Measurements from ENCODE around the gene RPL28.
A peak's percentile ranks its signal among the peaks of the same experiment; 100 is the strongest.

RPL28 gene

GRCh38 chr19:55352549-55353145, 33.1 kb upstream of the RPL28 start:
- H3K4ac ChIP-seq (ENCODE audit: low read depth, low read length) = no peak overlapping the region
- H4K8ac ChIP-seq (ENCODE audit: low read depth, low read length) = no peak overlapping the region
- DNase-seq = no peak
- WGBS (ENCODE audit: extremely low coverage, insufficient coverage, low lambda C conversion rate) = no CpG with 5 or more reads among the region's 25 CpGs
- H3K23ac ChIP-seq (ENCODE audit: low read length) = peak overlapping the region; percentile 80
- no peak overlapping the region for H3K27ac ChIP-seq (ENCODE audit: low read depth, low read length)
- H3K4me2 ChIP-seq (ENCODE audit: low read length) = no peak overlapping the region
- peaks cover 16% of the 10 kb centered on the region for H3K27me3 ChIP-seq (ENCODE audit: insufficient read depth, low read length, poor library complexity)
- H3K4me1 ChIP-seq (ENCODE audit: control insufficient read depth, low read depth, low read length) = peaks cover 12% of the 10 kb centered on the region
- no peak overlapping the region for H2BK120ac ChIP-seq (ENCODE audit: low read depth, low read length)
- H3K79me2 ChIP-seq (ENCODE audit: control insufficient read depth, insufficient read depth, low read length) = no peaks in the 10 kb centered on the region
- no peak overlapping the region for H2BK5ac ChIP-seq (ENCODE audit: low read length)
- H2AK5ac ChIP-seq (ENCODE audit: low read length) = no peak overlapping the region
- no peak overlapping the region for H3K56ac ChIP-seq (ENCODE audit: low read length)
- no peak overlapping the region for H3K18ac ChIP-seq (ENCODE audit: low read length)
- no peak overlapping the region for H3K4me3 ChIP-seq (ENCODE audit: low read length)
- no peaks in the 10 kb centered on the region for H3K36me3 ChIP-seq (ENCODE audit: control insufficient read depth, insufficient read depth, low read length)
- H3K9ac ChIP-seq (ENCODE audit: low read length) = no peak overlapping the region
- H3K79me1 ChIP-seq (ENCODE audit: low read length) = no peaks in the 10 kb centered on the region
- no peak overlapping the region for H2BK15ac ChIP-seq (replicated peaks; ENCODE audit: low read depth)
- H4K5ac ChIP-seq (ENCODE audit: low read length) = no peak overlapping the region

DNA sequence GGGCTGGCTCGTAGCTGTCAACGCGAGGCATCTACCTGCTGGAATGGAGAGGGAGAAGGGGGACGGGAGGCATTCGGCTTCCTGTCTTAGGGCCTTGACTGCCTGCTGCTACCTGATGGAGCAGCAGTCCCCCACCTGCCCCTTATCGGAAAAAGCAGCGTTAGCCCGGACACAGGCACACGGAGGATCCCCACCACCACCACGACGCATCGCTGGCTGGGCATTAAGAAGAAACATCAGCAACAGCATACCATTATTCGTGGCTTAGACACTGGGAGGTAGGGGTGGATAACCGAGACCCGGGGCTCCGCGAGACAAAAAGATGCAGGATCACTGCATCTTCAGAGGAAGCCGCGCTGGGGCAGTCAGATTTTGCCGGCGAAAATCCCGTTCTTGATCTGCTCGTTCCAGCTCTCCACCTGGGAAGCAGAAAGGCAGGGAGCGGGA, 32.4 kb upstream of the RPL28 start:
- WGBS (ENCODE audit: extremely low coverage, insufficient coverage, low lambda C conversion rate) = no CpG with 5 or more reads among the region's 24 CpGs
- Histone ChIP-seq H3K9ac (ENCODE audit: low read length) (peak overlapping the region; percentile 59), H3K4me2 (ENCODE audit: low read length) (peak overlapping the region; percentile 61), H3K18ac (ENCODE audit: low read length) (no peak overlapping the region), H3K27me3 (ENCODE audit: insufficient read depth, low read length, poor library complexity) (peaks cover 16% of the 10 kb centered on the region), H3K79me2 (ENCODE audit: control insufficient read depth, insufficient read depth, low read length) (no peaks in the 10 kb centered on the region), H3K4ac (ENCODE audit: low read depth, low read length) (no peak overlapping the region), H3K27ac (ENCODE audit: low read depth, low read length) (no peak overlapping the region), H2BK5ac (ENCODE audit: low read length) (no peak overlapping the region), H4K8ac (ENCODE audit: low read depth, low read length) (no peak overlapping the region), H3K36me3 (ENCODE audit: control insufficient read depth, insufficient read depth, low read length) (no peaks in the 10 kb centered on the region), H3K23ac (ENCODE audit: low read length) (no peak overlapping the region), H3K4me3 (ENCODE audit: low read length) (no peak overlapping the region), H2BK15ac (replicated peaks; ENCODE audit: low read depth) (no peak overlapping the region), H2BK120ac (ENCODE audit: low read depth, low read length) (no peak overlapping the region), H3K56ac (ENCODE audit: low read length) (peak overlapping the region; percentile 69), H2AK5ac (ENCODE audit: low read length) (no peak overlapping the region), H3K79me1 (ENCODE audit: low read length) (no peaks in the 10 kb centered on the region), H3K4me1 (ENCODE audit: control insufficient read depth, low read depth, low read length) (peaks cover 8% of the 10 kb centered on the region), H4K5ac (ENCODE audit: low read length) (no peak overlapping the region)
- no peak for DNase-seq

DNA sequence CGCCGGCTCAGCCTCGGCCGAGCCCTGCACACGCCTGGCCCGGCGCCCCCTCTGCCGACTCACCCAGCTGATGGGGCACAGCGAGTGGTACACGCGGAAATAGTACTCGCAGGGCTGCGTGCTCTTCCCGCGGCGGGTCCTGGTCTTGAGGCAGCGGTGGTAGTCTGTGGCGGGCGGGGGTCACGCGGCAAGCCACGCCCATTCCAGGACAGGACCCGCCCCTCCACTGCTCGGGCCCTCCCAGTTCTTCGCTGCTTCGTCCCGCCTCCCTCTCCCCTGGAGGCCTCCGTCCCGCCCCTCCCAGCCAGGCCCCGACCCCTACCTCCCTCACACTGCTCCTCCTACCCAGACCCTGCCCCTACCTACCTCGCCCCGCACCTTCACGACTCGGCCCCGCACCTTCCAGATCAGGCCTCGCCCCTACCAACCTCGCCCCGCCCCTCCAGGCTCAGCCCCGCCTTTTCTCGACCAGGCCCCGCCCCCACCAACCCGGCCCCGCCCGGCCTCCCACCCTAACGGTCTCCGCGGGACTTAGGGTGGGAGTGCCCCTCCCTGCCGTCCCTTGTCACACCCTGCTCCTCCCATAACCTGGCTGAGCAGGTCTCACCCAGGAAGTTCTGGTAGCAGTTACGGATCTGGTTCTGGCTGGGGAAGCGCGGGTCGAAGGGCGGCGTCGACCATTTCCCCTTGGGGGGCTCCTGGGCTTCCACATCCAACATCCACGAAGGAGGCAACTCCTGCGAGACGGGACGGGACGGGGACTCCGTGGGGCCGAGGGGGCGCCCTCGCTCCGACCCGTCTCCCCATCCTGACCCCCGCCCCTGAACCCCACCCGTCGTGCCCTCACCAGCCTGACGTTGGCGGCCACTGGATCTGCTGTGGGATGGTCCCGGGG, 31.7 kb upstream of the RPL28 start:
- H2BK15ac ChIP-seq (replicated peaks; ENCODE audit: low read depth) = no peak overlapping the region
- H3K4me2 ChIP-seq (ENCODE audit: low read length) = peak overlapping the region; percentile 61
- no peaks in the 10 kb centered on the region for H3K36me3 ChIP-seq (ENCODE audit: control insufficient read depth, insufficient read depth, low read length)
- no peak overlapping the region for H4K8ac ChIP-seq (ENCODE audit: low read depth, low read length)
- H3K23ac ChIP-seq (ENCODE audit: low read length) = no peak overlapping the region
- no peak overlapping the region for H2BK5ac ChIP-seq (ENCODE audit: low read length)
- no peak overlapping the region for H2AK5ac ChIP-seq (ENCODE audit: low read length)
- peaks cover 16% of the 10 kb centered on the region for H3K27me3 ChIP-seq (ENCODE audit: insufficient read depth, low read length, poor library complexity)
- peak overlapping the region; percentile 59 for H3K9ac ChIP-seq (ENCODE audit: low read length)
- H2BK120ac ChIP-seq (ENCODE audit: low read depth, low read length) = no peak overlapping the region
- WGBS (ENCODE audit: extremely low coverage, insufficient coverage, low lambda C conversion rate) = no CpG with 5 or more reads among the region's 72 CpGs
- H3K79me1 ChIP-seq (ENCODE audit: low read length) = no peaks in the 10 kb centered on the region
- no peaks in the 10 kb centered on the region for H3K79me2 ChIP-seq (ENCODE audit: control insufficient read depth, insufficient read depth, low read length)
- H3K18ac ChIP-seq (ENCODE audit: low read length) = no peak overlapping the region
- peak; percentile 75 for DNase-seq
- no peak overlapping the region for H4K5ac ChIP-seq (ENCODE audit: low read length)
- H3K56ac ChIP-seq (ENCODE audit: low read length) = peak overlapping the region; percentile 75
- H3K4me1 ChIP-seq (ENCODE audit: control insufficient read depth, low read depth, low read length) = peaks cover 3% of the 10 kb centered on the region
- no peak overlapping the region for H3K4me3 ChIP-seq (ENCODE audit: low read length)
- H3K4ac ChIP-seq (ENCODE audit: low read depth, low read length) = no peak overlapping the region
- no peak overlapping the region for H3K27ac ChIP-seq (ENCODE audit: low read depth, low read length)

DNA sequence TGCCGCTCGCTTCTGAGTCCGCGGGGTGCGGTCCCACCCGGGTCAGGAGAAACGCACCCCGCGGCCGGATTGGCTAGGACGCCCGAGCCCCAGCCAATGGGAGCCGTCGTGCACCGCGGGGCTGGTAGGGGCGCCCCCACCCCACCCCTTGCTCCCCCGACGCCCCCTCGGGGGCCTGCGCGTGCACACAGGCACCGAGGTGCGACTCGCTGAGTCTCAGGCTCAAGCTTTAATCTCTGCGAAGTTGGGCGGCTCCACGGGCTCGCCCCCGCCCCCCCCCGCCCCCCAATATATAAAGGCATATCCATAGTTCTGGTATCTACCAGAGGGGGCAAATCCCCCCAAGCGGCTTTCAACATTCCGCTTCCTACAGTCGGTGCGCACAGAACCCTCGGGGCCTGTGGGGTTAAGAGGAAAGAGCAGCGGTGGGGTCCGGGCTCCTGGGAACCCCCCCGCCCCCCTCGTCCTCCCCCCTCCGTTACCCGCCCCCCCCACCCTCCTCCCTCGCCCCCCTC, 31.0 kb upstream of the RPL28 start, which contains the start of gene COX6B2:
TSS of gene COX6B2 (minus strand) at position 22 of the 515 bp plus-strand sequence. CDS start 198 bp downstream, outside the sequence.
- Histone ChIP-seq H3K18ac (ENCODE audit: low read length) (no peak within 1 kb of the TSS), H3K27me3 (ENCODE audit: insufficient read depth, low read length, poor library complexity) (peaks cover 16% of the 10 kb centered on the region), H3K4me3 (ENCODE audit: low read length) (no peak within 1 kb of the TSS), H2AK5ac (ENCODE audit: low read length) (no peak within 1 kb of the TSS), H4K8ac (ENCODE audit: low read depth, low read length) (no peak within 1 kb of the TSS), H3K4ac (ENCODE audit: low read depth, low read length) (no peak within 1 kb of the TSS), H4K5ac (ENCODE audit: low read length) (no peak within 1 kb of the TSS), H2BK15ac (replicated peaks; ENCODE audit: low read depth) (no peak within 1 kb of the TSS), H3K9ac (ENCODE audit: low read length) (peak within 1 kb of the TSS; percentile 59), H3K4me1 (ENCODE audit: control insufficient read depth, low read depth, low read length) (peaks cover 3% of the 10 kb centered on the region), H3K79me2 (ENCODE audit: control insufficient read depth, insufficient read depth, low read length) (no peaks in the 10 kb centered on the region), H3K23ac (ENCODE audit: low read length) (no peak within 1 kb of the TSS), H2BK120ac (ENCODE audit: low read depth, low read length) (no peak within 1 kb of the TSS), H3K4me2 (ENCODE audit: low read length) (peak within 1 kb of the TSS; percentile 61), H3K56ac (ENCODE audit: low read length) (peak within 1 kb of the TSS; percentile 75), H3K79me1 (ENCODE audit: low read length) (no peaks in the 10 kb centered on the region), H3K27ac (ENCODE audit: low read depth, low read length) (no peak within 1 kb of the TSS), H2BK5ac (ENCODE audit: low read length) (no peak within 1 kb of the TSS), H3K36me3 (ENCODE audit: control insufficient read depth, insufficient read depth, low read length) (no peaks in the 10 kb centered on the region)
- WGBS (ENCODE audit: extremely low coverage, insufficient coverage, low lambda C conversion rate) = no CpG with 5 or more reads among the region's 43 CpGs
- DNase-seq = no peak

DNA sequence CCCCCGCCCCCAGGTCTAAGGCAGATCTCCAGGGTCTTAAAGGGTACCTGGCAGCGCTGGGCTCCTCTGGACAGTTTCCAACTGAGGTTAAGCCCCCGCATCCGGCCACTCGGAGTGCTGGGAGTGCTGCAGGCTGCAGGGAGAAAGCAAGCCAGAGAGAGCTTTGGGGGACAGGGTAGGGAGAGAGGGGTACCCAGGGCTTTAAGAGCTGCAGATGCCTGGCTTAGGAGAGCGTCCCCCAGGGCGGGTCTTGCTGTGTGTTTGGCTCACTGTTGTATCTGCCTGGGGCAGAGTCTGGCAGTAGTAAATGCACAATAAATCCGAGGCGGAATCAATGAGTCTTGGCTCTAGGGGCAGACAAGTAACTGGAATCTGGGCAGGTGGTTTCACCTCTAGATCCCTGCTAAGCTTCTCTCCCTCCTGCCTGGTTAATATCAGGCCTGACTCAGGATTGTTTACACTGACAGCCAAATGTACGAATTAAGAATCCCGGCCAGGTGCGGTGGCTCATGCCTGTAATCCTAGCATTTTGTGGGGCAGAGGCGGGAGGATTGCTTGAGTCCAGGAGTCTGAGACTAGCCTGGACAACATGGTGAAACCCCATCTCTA, 30.4 kb upstream of the RPL28 start:
- H3K9ac ChIP-seq (ENCODE audit: low read length) = no peak overlapping the region
- no peak overlapping the region for H2BK5ac ChIP-seq (ENCODE audit: low read length)
- no peak overlapping the region for H4K5ac ChIP-seq (ENCODE audit: low read length)
- H3K23ac ChIP-seq (ENCODE audit: low read length) = no peak overlapping the region
- H2AK5ac ChIP-seq (ENCODE audit: low read length) = no peak overlapping the region
- no peak for DNase-seq
- H3K79me1 ChIP-seq (ENCODE audit: low read length) = no peaks in the 10 kb centered on the region
- no CpG with 5 or more reads among the region's 13 CpGs for WGBS (ENCODE audit: extremely low coverage, insufficient coverage, low lambda C conversion rate)
- H3K27ac ChIP-seq (ENCODE audit: low read depth, low read length) = no peak overlapping the region
- peak overlapping the region; percentile 7 for H3K56ac ChIP-seq (ENCODE audit: low read length)
- H3K4me1 ChIP-seq (ENCODE audit: control insufficient read depth, low read depth, low read length) = peaks cover 3% of the 10 kb centered on the region
- H4K8ac ChIP-seq (ENCODE audit: low read depth, low read length) = no peak overlapping the region
- peaks cover 16% of the 10 kb centered on the region for H3K27me3 ChIP-seq (ENCODE audit: insufficient read depth, low read length, poor library complexity)
- H3K18ac ChIP-seq (ENCODE audit: low read length) = no peak overlapping the region
- H2BK120ac ChIP-seq (ENCODE audit: low read depth, low read length) = no peak overlapping the region
- no peaks in the 10 kb centered on the region for H3K36me3 ChIP-seq (ENCODE audit: control insufficient read depth, insufficient read depth, low read length)
- H3K4me2 ChIP-seq (ENCODE audit: low read length) = no peak overlapping the region
- no peaks in the 10 kb centered on the region for H3K79me2 ChIP-seq (ENCODE audit: control insufficient read depth, insufficient read depth, low read length)
- no peak overlapping the region for H3K4ac ChIP-seq (ENCODE audit: low read depth, low read length)
- H2BK15ac ChIP-seq (replicated peaks; ENCODE audit: low read depth) = no peak overlapping the region
- no peak overlapping the region for H3K4me3 ChIP-seq (ENCODE audit: low read length)
